ENCODE measurements around the gene ERMP1.
A peak's percentile ranks its signal among the peaks of the same experiment; 100 is the strongest.

The ERMP1 gene

GRCh38 chr9:5840788-5841187 lies 7.9 kb upstream of the ERMP1 start:
- no peak overlapping the region for H3K4me3 ChIP-seq (replicated peaks; ENCODE audit: low read depth, low read length)
- no peak for DNase-seq (ENCODE audit: extremely low read depth, low read depth)
- no peak for TF ChIP-seq CTCF (IDR thresholded peaks at IDR 0.05; ENCODE audit: low read depth, low read length, missing control alignments)

DNA sequence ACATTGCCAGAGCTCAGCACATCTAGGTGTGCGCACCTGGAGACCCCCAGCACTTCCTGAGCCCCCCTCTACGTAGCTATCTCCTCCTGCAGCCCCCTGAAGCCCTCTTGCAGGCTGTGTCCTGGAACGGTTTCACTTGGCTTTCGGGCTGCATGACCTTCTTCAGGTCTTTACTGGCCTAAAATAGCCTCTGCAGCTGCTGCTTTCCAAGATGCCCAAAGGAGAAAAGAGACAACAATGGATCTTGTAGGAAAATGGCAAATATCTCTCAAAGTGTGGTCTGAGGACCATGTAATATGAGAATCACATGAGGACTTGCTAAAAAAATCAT lies 6.6 kb upstream of the ERMP1 start:
- H3K4me3 ChIP-seq (replicated peaks; ENCODE audit: low read depth, low read length) = no peak overlapping the region
- no peak for TF ChIP-seq CTCF (IDR thresholded peaks at IDR 0.05; ENCODE audit: low read depth, low read length, missing control alignments)
- no peak for DNase-seq (ENCODE audit: extremely low read depth, low read depth)

DNA sequence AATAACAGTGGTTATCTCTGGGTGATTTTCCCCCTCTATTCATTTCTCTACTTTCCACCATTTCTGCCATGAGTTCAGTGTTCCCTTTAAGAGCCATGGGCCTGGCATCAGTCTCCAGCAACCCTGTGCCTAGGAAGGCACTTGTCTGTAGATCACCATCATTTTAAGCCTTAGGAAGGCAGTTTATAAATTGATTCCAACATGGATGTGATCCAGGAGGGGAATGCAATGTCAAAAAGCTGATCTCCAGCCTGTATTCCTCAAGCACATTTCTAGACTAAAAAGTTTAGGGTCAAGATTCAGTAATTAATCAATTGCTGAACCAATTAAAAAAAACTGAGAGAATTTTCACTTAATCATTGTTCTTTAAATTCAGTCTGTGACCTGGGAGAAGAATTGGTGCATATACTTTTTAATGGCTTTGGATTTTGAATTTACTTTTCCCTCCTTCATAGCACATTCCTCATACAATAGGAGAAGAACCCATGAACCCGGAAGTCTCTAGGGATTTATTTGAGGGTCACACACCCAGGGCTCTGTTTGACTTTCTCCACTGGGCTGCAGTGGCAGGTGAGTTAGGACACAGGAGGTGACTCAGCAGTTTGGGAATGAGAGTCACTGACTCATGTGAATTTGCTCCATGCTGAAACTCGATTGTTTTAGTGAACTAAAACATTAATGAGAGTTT lies 6.1 kb upstream of the ERMP1 start:
- H3K4me3 ChIP-seq (replicated peaks; ENCODE audit: low read depth, low read length) = no peak overlapping the region
- TF ChIP-seq CTCF (IDR thresholded peaks at IDR 0.05; ENCODE audit: low read depth, low read length, missing control alignments) = no peak
- no peak for DNase-seq (ENCODE audit: extremely low read depth, low read depth)

- no peak overlapping the region for H3K4me3 ChIP-seq (replicated peaks; ENCODE audit: low read depth, low read length)
- no peak for TF ChIP-seq CTCF (IDR thresholded peaks at IDR 0.05; ENCODE audit: low read depth, low read length, missing control alignments)
- DNase-seq (ENCODE audit: extremely low read depth, low read depth) = no peak
Observed at GRCh38 chr9:5835808-5836207, 2.9 kb upstream of the ERMP1 start.

DNA sequence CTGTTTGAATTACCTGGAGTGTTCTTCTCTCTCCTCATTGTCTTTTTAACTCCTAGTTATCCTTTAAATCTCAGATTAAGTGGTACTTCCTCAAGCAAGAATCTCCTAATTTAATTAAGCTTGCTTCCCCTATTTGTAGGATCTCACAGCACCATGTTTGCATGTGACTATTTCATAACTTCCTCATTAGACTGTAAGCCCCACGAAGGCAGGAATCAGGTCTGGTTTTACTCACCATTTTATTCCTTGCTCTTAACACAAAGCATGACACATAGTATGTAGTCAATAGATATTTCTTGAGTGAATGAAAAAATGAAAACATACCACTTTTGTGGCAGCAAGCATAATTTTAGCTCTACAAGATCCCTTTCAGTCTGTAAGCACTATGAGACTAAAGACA lies 1.3 kb upstream of the ERMP1 start:
- TF ChIP-seq CTCF (IDR thresholded peaks at IDR 0.05; ENCODE audit: low read depth, low read length, missing control alignments) = no peak
- DNase-seq (ENCODE audit: extremely low read depth, low read depth) = no peak
- no peak overlapping the region for H3K4me3 ChIP-seq (replicated peaks; ENCODE audit: low read depth, low read length)

- no peak for DNase-seq (ENCODE audit: extremely low read depth, low read depth)
- no peak for TF ChIP-seq CTCF (IDR thresholded peaks at IDR 0.05; ENCODE audit: low read depth, low read length, missing control alignments)
- peak overlapping the region; percentile 86 for H3K4me3 ChIP-seq (replicated peaks; ENCODE audit: low read depth, low read length)
Observed at GRCh38 chr9:5832071-5832537, 813 bp downstream of the ERMP1 start.
